GM23248 (cell line): Measurements from ENCODE around the gene COX7B.

ENCODE experiments used
- EZH2 ChIP-seq: fragments of 200-600 bp; sonication (generic); IDR thresholded peaks from 2 replicates; pipeline ENCODE4 v1.6.1; 2018; ENCODE audit warnings: antibody characterized with exemption, mild to moderate bottlenecking; ENCODE audit not compliant: insufficient read depth, poor library complexity, severe bottlenecking
- EZH2phosphoT487 ChIP-seq: fragments of 200-600 bp; sonication (generic); IDR thresholded peaks from 2 replicates; pipeline ENCODE4 v1.6.1; 2018; ENCODE audit warnings: antibody characterized with exemption, moderate library complexity, mild to moderate bottlenecking, low read depth; ENCODE audit not compliant: insufficient read depth

- TF ChIP-seq EZH2 (no peak), EZH2phosphoT487 (no peak)
Measured at GRCh38 chrX:77900688-77901087, 1.4 kb downstream of the COX7B start.
